Measurements from ENCODE around the gene TPSB2. TPM values are rescaled to one million over a fixed set of nuclear protein-coding genes. Genes with fewer than 3 reads are reported as not detected.
"Not testable (repeated sequence)": the region's sequence is repeated elsewhere in the genome, so short reads cannot be mapped to it uniquely, and the experiment has no call there.

The TPSB2 gene
- total and polyA plus RNA-seq, 2 donors (not counting 1 experiment from before 2014, with no cell fraction given), result not detected

DNA sequence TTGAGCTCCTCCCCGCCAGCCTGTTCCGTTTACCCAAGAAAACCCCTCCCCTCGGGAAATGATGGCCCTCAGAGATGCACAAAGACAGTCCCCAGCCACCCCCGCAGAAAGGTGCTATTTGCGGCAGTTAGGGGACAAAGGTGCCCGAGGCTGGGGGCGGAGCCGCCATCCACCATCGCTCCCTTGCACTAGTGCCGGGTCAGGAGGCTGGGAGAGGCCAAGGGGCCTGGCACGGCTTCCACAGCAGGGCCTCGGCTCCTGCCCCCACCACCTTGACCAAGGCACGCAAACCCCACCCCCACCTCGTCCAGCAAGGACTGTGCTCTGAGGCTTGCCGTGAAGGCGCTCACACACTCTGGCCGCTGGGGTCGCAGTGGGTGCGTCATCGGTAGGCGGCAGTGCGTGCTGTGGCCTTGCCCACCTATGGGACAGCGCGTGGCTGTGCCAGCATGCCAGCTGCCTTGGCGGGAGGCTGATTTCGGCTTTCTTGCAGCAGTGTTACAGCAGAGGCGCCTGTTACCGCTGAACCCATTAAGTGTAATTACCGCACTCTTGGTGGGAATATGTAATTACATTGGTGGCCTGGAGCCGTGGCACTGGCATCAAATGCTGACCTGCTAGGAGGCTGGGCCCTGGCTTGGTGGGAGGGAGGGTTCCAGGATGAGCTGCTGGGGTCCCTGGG is 36.7 kb downstream of the TPSB2 start:
- H3K9me3 ChIP-seq (ENCODE audit: control insufficient read depth, insufficient read depth, low read depth, low read length), result no peaks in the 10 kb centered on the region
- H4K20me1 ChIP-seq (ENCODE audit: control insufficient read depth, extremely low read depth, insufficient read depth, low read length), result no peaks in the 10 kb centered on the region
- no peaks in the 10 kb centered on the region for H3K27me3 ChIP-seq (ENCODE audit: control insufficient read depth, insufficient read depth, low read length)
- peak in 1 of 2 donors; percentile 10 for DNase-seq (ENCODE audit: low read depth in 2 of 2)
- no peak overlapping the region for H3K27ac ChIP-seq (ENCODE audit: insufficient read depth, low read length)
- no peaks in the 10 kb centered on the region for H3K36me3 ChIP-seq (ENCODE audit: control insufficient read depth, insufficient read depth, low read length)
- no peak overlapping the region for H3K4me3 ChIP-seq (replicated peaks in 1 of 4; ENCODE audit: control extremely low read depth in 1 of 4, insufficient read depth in 1 of 4, low read depth in 3 of 4, low read length in 4 of 4)
- H3K9ac ChIP-seq (ENCODE audit: insufficient read depth, low read length), result no peak overlapping the region
- H3K79me2 ChIP-seq (ENCODE audit: control insufficient read depth, insufficient read depth, low read length), result no peaks in the 10 kb centered on the region
- no peak overlapping the region for H3K4me2 ChIP-seq (ENCODE audit: extremely low read depth, insufficient read depth, low read length)
- H3K4me1 ChIP-seq (ENCODE audit: control insufficient read depth, extremely low read depth, insufficient read depth, low read length), result no peaks in the 10 kb centered on the region
- H2AFZ ChIP-seq (ENCODE audit: low read length), result no peak overlapping the region
- TF ChIP-seq EZH2 (IDR thresholded peaks at IDR 0.05; ENCODE audit: low read length, missing control alignments), result no peak
- TF ChIP-seq, protein P1, sequence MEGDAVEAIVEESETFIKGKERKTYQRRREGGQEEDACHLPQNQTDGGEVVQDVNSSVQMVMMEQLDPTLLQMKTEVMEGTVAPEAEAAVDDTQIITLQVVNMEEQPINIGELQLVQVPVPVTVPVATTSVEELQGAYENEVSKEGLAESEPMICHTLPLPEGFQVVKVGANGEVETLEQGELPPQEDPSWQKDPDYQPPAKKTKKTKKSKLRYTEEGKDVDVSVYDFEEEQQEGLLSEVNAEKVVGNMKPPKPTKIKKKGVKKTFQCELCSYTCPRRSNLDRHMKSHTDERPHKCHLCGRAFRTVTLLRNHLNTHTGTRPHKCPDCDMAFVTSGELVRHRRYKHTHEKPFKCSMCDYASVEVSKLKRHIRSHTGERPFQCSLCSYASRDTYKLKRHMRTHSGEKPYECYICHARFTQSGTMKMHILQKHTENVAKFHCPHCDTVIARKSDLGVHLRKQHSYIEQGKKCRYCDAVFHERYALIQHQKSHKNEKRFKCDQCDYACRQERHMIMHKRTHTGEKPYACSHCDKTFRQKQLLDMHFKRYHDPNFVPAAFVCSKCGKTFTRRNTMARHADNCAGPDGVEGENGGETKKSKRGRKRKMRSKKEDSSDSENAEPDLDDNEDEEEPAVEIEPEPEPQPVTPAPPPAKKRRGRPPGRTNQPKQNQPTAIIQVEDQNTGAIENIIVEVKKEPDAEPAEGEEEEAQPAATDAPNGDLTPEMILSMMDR (conservative IDR thresholded peaks at IDR 0.05 in 1 of 2, IDR thresholded peaks at IDR 0.05 in 1 of 2; ENCODE audit: low read depth in 1 of 2, low read length in 2 of 2), result no peak

DNA sequence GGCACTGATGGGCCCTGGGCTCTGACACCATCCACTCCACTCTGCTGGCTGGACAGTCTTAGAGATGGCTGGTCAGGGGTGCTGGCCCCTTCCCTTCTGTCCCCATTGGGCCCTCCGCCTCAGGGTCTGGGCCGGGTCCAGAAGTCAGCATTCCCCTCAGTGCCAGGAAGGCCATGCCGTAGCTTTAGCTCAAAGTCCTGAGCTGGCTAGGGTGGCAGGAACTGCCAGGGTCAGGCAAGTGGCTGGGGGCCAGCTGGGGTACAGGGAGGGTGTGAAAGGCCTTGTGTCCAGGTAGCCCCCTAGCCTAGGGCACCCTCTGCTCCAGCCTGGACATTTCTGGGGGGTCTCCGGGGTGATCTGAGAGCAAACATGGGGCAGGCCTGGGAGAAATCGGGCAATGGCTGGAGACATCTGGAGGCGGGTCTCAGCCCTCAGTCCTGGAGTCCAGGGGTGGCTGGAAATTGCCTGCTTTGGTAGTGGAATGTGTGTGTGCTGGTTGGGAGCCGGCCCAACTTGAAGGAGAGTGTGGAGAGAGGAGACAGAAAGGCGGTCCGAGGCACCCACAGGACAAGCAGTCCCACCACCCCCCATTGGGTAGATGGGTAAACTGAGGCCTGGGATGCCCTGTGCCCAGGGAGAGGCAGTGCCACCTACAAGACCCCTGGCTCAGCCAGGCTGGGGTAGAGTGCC is 37.5 kb downstream of the TPSB2 start:
- Histone ChIP-seq H3K9ac (ENCODE audit: insufficient read depth, low read length) (no peak overlapping the region), H3K36me3 (ENCODE audit: control insufficient read depth, insufficient read depth, low read length) (no peaks in the 10 kb centered on the region), H3K9me3 (ENCODE audit: control insufficient read depth, insufficient read depth, low read depth, low read length) (no peaks in the 10 kb centered on the region), H2AFZ (ENCODE audit: low read length) (no peak overlapping the region), H3K27me3 (ENCODE audit: control insufficient read depth, insufficient read depth, low read length) (no peaks in the 10 kb centered on the region), H3K4me1 (ENCODE audit: control insufficient read depth, extremely low read depth, insufficient read depth, low read length) (no peaks in the 10 kb centered on the region), H3K4me3 (replicated peaks in 1 of 4; ENCODE audit: control extremely low read depth in 1 of 4, insufficient read depth in 1 of 4, low read depth in 3 of 4, low read length in 4 of 4) (no peak overlapping the region), H3K27ac (ENCODE audit: insufficient read depth, low read length) (no peak overlapping the region), H3K4me2 (ENCODE audit: extremely low read depth, insufficient read depth, low read length) (no peak overlapping the region), H3K79me2 (ENCODE audit: control insufficient read depth, insufficient read depth, low read length) (no peaks in the 10 kb centered on the region), H4K20me1 (ENCODE audit: control insufficient read depth, extremely low read depth, insufficient read depth, low read length) (no peaks in the 10 kb centered on the region)
- TF ChIP-seq, protein P1 (conservative IDR thresholded peaks at IDR 0.05 in 1 of 2, IDR thresholded peaks at IDR 0.05 in 1 of 2; ENCODE audit: low read depth in 1 of 2, low read length in 2 of 2), result no peak
- no peak for TF ChIP-seq EZH2 (IDR thresholded peaks at IDR 0.05; ENCODE audit: low read length, missing control alignments)
- DNase-seq (ENCODE audit: low read depth in 2 of 2), result no peak

GRCh38 chr16:1190789-1191188 is 39.2 kb downstream of the TPSB2 start:
- not testable (repeated sequence) for H3K9ac ChIP-seq (ENCODE audit: insufficient read depth, low read length); H3K27ac ChIP-seq (ENCODE audit: insufficient read depth, low read length); DNase-seq (ENCODE audit: low read depth in 2 of 2); H2AFZ ChIP-seq (ENCODE audit: low read length); H3K27me3 ChIP-seq (ENCODE audit: control insufficient read depth, insufficient read depth, low read length); H3K36me3 ChIP-seq (ENCODE audit: control insufficient read depth, insufficient read depth, low read length); H3K4me3 ChIP-seq (replicated peaks in 1 of 4; ENCODE audit: control extremely low read depth in 1 of 4, insufficient read depth in 1 of 4, low read depth in 3 of 4, low read length in 4 of 4); H3K79me2 ChIP-seq (ENCODE audit: control insufficient read depth, insufficient read depth, low read length); H4K20me1 ChIP-seq (ENCODE audit: control insufficient read depth, extremely low read depth, insufficient read depth, low read length); H3K9me3 ChIP-seq (ENCODE audit: control insufficient read depth, insufficient read depth, low read depth, low read length); H3K4me2 ChIP-seq (ENCODE audit: extremely low read depth, insufficient read depth, low read length); H3K4me1 ChIP-seq (ENCODE audit: control insufficient read depth, extremely low read depth, insufficient read depth, low read length)

Data from fibroblast of lung (primary cell).